ENCODE data around the gene TRA2B. TPM values are rescaled to one million over a fixed set of nuclear protein-coding genes. Genes with fewer than 3 reads are reported as not detected.

The TRA2B gene
- total RNA-seq, 1 donor from 2014 or later, result 205 TPM

GRCh38 chr3:185931777-185932612 lies 5.8 kb downstream of the TRA2B start:
- no peak for DNase-seq (ENCODE audit: low spot score, unreplicated experiment)
- Mint-ChIP-seq H3K4me3 (ENCODE audit: low read depth) (peak overlapping the region; percentile 39), H3K27ac (peak overlapping the region; percentile 90), H3K27me3 (no peaks in the 10 kb centered on the region), H3K9me3 (ENCODE audit: low read depth) (no peaks in the 10 kb centered on the region), H3K4me1 (ENCODE audit: low read depth) (peaks cover 82% of the 10 kb centered on the region), H3K36me3 (ENCODE audit: insufficient read depth) (peaks cover 4% of the 10 kb centered on the region)
- no peak for TF ChIP-seq CTCF (IDR thresholded peaks at IDR 0.05; ENCODE audit: unreplicated experiment)

- H3K27ac Mint-ChIP-seq, result peak overlapping the region; percentile 87
- no peaks in the 10 kb centered on the region for H3K27me3 Mint-ChIP-seq
- peaks cover 11% of the 10 kb centered on the region for H3K36me3 Mint-ChIP-seq (ENCODE audit: insufficient read depth)
- peaks cover 89% of the 10 kb centered on the region for H3K4me1 Mint-ChIP-seq (ENCODE audit: low read depth)
- H3K4me3 Mint-ChIP-seq (ENCODE audit: low read depth), result peak overlapping the region; percentile 27
- TF ChIP-seq CTCF (IDR thresholded peaks at IDR 0.05; ENCODE audit: unreplicated experiment), result no peak
- no peaks in the 10 kb centered on the region for H3K9me3 Mint-ChIP-seq (ENCODE audit: low read depth)
- no peak for DNase-seq (ENCODE audit: low spot score, unreplicated experiment)
These were observed 7.3 kb downstream of the TRA2B start for GRCh38 chr3:185930393-185931107.

- H3K9me3 Mint-ChIP-seq (ENCODE audit: low read depth), result no peaks in the 10 kb centered on the region
- peaks cover 18% of the 10 kb centered on the region for H3K36me3 Mint-ChIP-seq (ENCODE audit: insufficient read depth)
- no peak for DNase-seq (ENCODE audit: low spot score, unreplicated experiment)
- peak overlapping the region; percentile 65 for H3K27ac Mint-ChIP-seq
- peaks cover 83% of the 10 kb centered on the region for H3K4me1 Mint-ChIP-seq (ENCODE audit: low read depth)
- peak overlapping the region; percentile 40 for H3K4me3 Mint-ChIP-seq (ENCODE audit: low read depth)
- TF ChIP-seq CTCF (IDR thresholded peaks at IDR 0.05; ENCODE audit: unreplicated experiment), result no peak
- no peaks in the 10 kb centered on the region for H3K27me3 Mint-ChIP-seq
These were observed 8.3 kb downstream of the TRA2B start for GRCh38 chr3:185929192-185930151.

GRCh38 chr3:185928496-185928895 lies 9.3 kb downstream of the TRA2B start:
- Mint-ChIP-seq H3K36me3 (ENCODE audit: insufficient read depth) (peaks cover 25% of the 10 kb centered on the region), H3K4me3 (ENCODE audit: low read depth) (no peak overlapping the region), H3K27ac (peak overlapping the region; percentile 65), H3K4me1 (ENCODE audit: low read depth) (peaks cover 74% of the 10 kb centered on the region), H3K9me3 (ENCODE audit: low read depth) (no peaks in the 10 kb centered on the region), H3K27me3 (no peaks in the 10 kb centered on the region)
- no peak for TF ChIP-seq CTCF (IDR thresholded peaks at IDR 0.05; ENCODE audit: unreplicated experiment)
- DNase-seq (ENCODE audit: low spot score, unreplicated experiment), result no peak
